BLaER1 treated with 17β-estradiol and CSF1 and Interleukin-3, amounts not matched to agents 10 nM and 100 nM (cell line): Measurements from ENCODE around the gene HMG20B.
A peak's percentile ranks its signal among the peaks of the same experiment; 100 is the strongest.

Experiments used
- H3K27ac ChIP-seq, 11 experiments: shearing (Covaris generic); formaldehyde crosslinking; 2 replicates each; pipeline ENCODE4 v1.8.1; 2022
- H3K27me3 ChIP-seq, 11 experiments: shearing (Covaris generic); formaldehyde crosslinking; 2 replicates each; pipeline ENCODE4 v1.8.1; 2022
- H3K36me3 ChIP-seq, 11 experiments: shearing (Covaris generic); formaldehyde crosslinking; 2 replicates each; pipeline ENCODE4 v1.8.1; 2022
- H3K4me1 ChIP-seq, 10 experiments: shearing (Covaris generic); formaldehyde crosslinking; 2 replicates each; pipeline ENCODE4 v1.8.1; 2022
- H3K4me2 ChIP-seq, 11 experiments: shearing (Covaris generic); formaldehyde crosslinking; 2 replicates each; pipeline ENCODE4 v1.8.1; 2022
- H3K4me3 ChIP-seq, 10 experiments: shearing (Covaris generic); formaldehyde crosslinking; 2 replicates each; pipeline ENCODE4 v1.8.1; 2022
- H3K9ac ChIP-seq, 11 experiments: shearing (Covaris generic); formaldehyde crosslinking; 2 replicates each; pipeline ENCODE4 v1.8.1; 2022
- H3K9me3 ChIP-seq, 11 experiments: shearing (Covaris generic); formaldehyde crosslinking; replicated peaks in 1 of 11; 2 replicates each; pipeline ENCODE4 v1.8.1; 2022
- H4K20me1 ChIP-seq, 11 experiments: shearing (Covaris generic); formaldehyde crosslinking; 2 replicates each; pipeline ENCODE4 v1.8.1; 2022
- Cebpa-rat ChIP-seq, 11 experiments: shearing (Covaris generic); IDR thresholded peaks; 2 replicates each; pipeline ENCODE4 v1.8.1; 2022

Gene HMG20B

GRCh38 chr19:3572855-3573161, at the start of gene HMG20B:
HMG20B (plus strand) TSS chr19:3572944; CDS start chr19:3573310, 366 bp downstream.
- Histone ChIP-seq H3K4me2 (peak within 1 kb of the TSS; percentile 82 to 96 (median 93)), H3K4me3 (peak within 1 kb of the TSS; percentile 84 to 99 (median 93)), H3K9ac (peak within 1 kb of the TSS; percentile 87 to 96 (median 93)), H3K27me3 (no peaks in the 10 kb centered on the region), H3K9me3 (no peaks in the 10 kb centered on the region), H4K20me1 (peaks cover 0 to 32% (median 17%) of the 10 kb centered on the region in 11 experiments; a peak in 16 of 22 replicates), H3K36me3 (peaks cover 10 to 29% (median 23%) of the 10 kb centered on the region in 11 experiments), H3K4me1 (peaks cover 7 to 34% (median 11%) of the 10 kb centered on the region in 10 experiments), H3K27ac (peak within 1 kb of the TSS in 10 of 11 experiments; percentile 76 to 95 (median 88); a peak in 21 of 22 replicates)
- TF ChIP-seq Cebpa-rat (IDR thresholded peaks at IDR 0.05) = no peak

GRCh38 chr19:3523361-3524077, 49.2 kb upstream of the HMG20B start:
- Histone ChIP-seq H3K9ac (peak overlapping the region in 2 of 11 experiments; percentile 8 to 13; a peak in 1 of 22 replicates), H3K27ac (no peak overlapping the region), H4K20me1 (peaks cover 76 to 99% (median 86%) of the 10 kb centered on the region in 11 experiments), H3K4me1 (peaks cover 26 to 60% (median 50%) of the 10 kb centered on the region in 10 experiments), H3K4me3 (no peak overlapping the region), H3K9me3 (no peaks in the 10 kb centered on the region), H3K27me3 (no peaks in the 10 kb centered on the region), H3K4me2 (no peak overlapping the region), H3K36me3 (peaks cover 59 to 89% (median 65%) of the 10 kb centered on the region in 11 experiments)
- no peak for TF ChIP-seq Cebpa-rat (IDR thresholded peaks at IDR 0.05)

DNA sequence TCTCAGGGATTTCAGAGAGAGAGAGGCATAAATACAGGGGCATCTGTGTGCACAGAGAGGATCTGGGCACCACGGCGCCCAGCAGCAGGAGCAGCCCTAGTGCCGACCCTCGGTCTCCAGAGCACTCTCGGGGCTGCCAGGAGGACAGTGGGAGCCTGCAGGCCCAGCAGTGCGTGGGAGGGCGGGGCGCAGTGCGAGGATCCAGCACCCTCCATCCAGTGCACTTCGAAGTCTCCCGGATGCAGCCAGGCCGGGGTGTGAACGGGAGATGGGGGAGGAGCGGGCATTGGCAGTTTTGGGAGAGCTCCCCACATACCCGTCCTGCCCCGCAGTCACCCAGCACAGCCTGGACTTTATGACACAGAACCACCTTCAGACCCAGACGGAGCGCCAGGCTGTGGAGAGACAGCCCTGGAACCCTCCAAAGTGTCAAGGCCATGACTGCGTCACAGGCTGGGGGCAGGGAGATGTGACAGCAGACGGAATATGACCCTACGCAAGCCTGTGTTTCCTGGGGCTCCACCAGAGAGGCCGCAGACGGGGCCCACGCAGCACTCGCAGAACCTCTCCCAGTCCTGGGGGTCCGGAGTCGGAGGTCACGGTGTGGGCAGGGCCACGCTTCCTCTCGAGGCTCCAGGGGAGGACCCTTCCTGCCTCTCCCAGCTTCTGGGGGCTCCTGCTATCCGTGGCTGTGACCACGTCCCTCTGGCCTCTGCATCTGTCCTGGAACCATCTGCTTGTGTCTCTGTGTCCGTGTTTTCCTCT, 48.5 kb upstream of the HMG20B start:
- H3K27me3 ChIP-seq = no peaks in the 10 kb centered on the region
- TF ChIP-seq Cebpa-rat (IDR thresholded peaks at IDR 0.05) = no peak
- H3K4me1 ChIP-seq = peaks cover 19 to 52% (median 43%) of the 10 kb centered on the region in 10 experiments
- no peak overlapping the region for H3K27ac ChIP-seq
- no peak overlapping the region for H3K9ac ChIP-seq
- no peak overlapping the region for H3K4me3 ChIP-seq
- peak overlapping the region in 2 of 11 experiments; percentile 24 to 38; a peak in 1 of 22 replicates for H3K4me2 ChIP-seq
- H3K36me3 ChIP-seq = peaks cover 59 to 86% (median 65%) of the 10 kb centered on the region in 11 experiments
- H4K20me1 ChIP-seq = peaks cover 68 to 99% (median 78%) of the 10 kb centered on the region in 11 experiments
- H3K9me3 ChIP-seq = no peaks in the 10 kb centered on the region

DNA sequence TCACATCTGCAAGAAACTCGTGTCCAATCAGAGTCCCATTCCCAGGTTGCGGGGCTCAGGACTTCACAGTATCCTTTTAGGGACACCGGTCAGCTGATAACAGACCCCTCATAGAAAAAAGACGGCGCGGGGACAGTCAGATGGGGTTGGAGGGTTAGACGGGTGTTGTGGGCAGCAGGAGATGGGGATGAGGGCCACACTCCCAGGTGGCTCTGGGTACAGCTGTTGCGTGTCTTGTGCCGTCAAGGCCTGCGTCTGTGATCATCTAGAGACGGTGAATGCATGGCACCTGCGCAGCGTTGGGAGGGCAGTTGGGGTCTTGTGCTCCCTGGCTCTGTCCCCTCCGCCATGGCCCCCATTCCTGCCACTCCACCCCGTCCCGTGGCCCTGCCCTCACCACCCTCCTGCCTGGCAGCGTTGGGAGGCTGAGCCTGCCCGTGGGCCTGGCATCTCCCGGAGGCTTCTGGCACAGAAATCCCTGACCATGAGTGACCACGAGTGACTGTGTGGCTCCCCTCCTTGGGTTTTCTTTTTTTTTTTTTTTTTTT, 47.8 kb upstream of the HMG20B start:
- no peak overlapping the region for H3K4me3 ChIP-seq
- peak overlapping the region in 6 of 11 experiments; percentile 16 to 44 (median 31); a peak in 9 of 22 replicates for H3K4me2 ChIP-seq
- no peak for TF ChIP-seq Cebpa-rat (IDR thresholded peaks at IDR 0.05)
- peaks cover 59 to 79% (median 62%) of the 10 kb centered on the region in 11 experiments for H3K36me3 ChIP-seq
- H3K9me3 ChIP-seq = no peaks in the 10 kb centered on the region
- peaks cover 11 to 45% (median 35%) of the 10 kb centered on the region in 10 experiments; a peak in 19 of 20 replicates for H3K4me1 ChIP-seq
- no peak overlapping the region for H3K9ac ChIP-seq
- peaks cover 61 to 95% (median 71%) of the 10 kb centered on the region in 11 experiments for H4K20me1 ChIP-seq
- no peaks in the 10 kb centered on the region for H3K27me3 ChIP-seq
- no peak overlapping the region for H3K27ac ChIP-seq

- Histone ChIP-seq H3K27ac (no peak overlapping the region), H3K4me3 (no peak overlapping the region), H3K27me3 (no peaks in the 10 kb centered on the region), H3K9me3 (no peaks in the 10 kb centered on the region), H3K36me3 (peaks cover 71 to 79% (median 76%) of the 10 kb centered on the region in 11 experiments), H3K4me1 (peaks cover 0 to 28% (median 18%) of the 10 kb centered on the region in 10 experiments; a peak in 13 of 20 replicates), H4K20me1 (peaks cover 44 to 92% (median 62%) of the 10 kb centered on the region in 11 experiments), H3K4me2 (no peak overlapping the region), H3K9ac (no peak overlapping the region)
- no peak for TF ChIP-seq Cebpa-rat (IDR thresholded peaks at IDR 0.05)
Observed at GRCh38 chr19:3526507-3527237, 46.1 kb upstream of the HMG20B start.

GRCh38 chr19:3527238-3527910, 45.4 kb upstream of the HMG20B start:
- H3K9me3 ChIP-seq = no peaks in the 10 kb centered on the region
- H3K36me3 ChIP-seq = peaks cover 71 to 79% (median 76%) of the 10 kb centered on the region in 11 experiments

GRCh38 chr19:3528080-3528479, 44.7 kb upstream of the HMG20B start:
- Histone ChIP-seq H3K36me3 (peaks cover 71 to 79% (median 76%) of the 10 kb centered on the region in 11 experiments), H3K4me3 (no peak overlapping the region), H3K27ac (no peak overlapping the region), H3K27me3 (no peaks in the 10 kb centered on the region), H3K9ac (no peak overlapping the region), H3K9me3 (no peaks in the 10 kb centered on the region), H3K4me1 (peaks cover 0 to 22% (median 11%) of the 10 kb centered on the region in 10 experiments; a peak in 12 of 20 replicates), H3K4me2 (no peak overlapping the region), H4K20me1 (peaks cover 44 to 92% (median 62%) of the 10 kb centered on the region in 11 experiments)
- no peak for TF ChIP-seq Cebpa-rat (IDR thresholded peaks at IDR 0.05)

More at GRCh38 chr19:3527238-3527910, 45.4 kb upstream of the HMG20B start:
- H4K20me1 ChIP-seq = peaks cover 44 to 92% (median 62%) of the 10 kb centered on the region in 11 experiments
- H3K9ac ChIP-seq = no peak overlapping the region
- no peak overlapping the region for H3K4me3 ChIP-seq
- H3K4me1 ChIP-seq = peaks cover 0 to 22% (median 12%) of the 10 kb centered on the region in 10 experiments; a peak in 12 of 20 replicates
- no peak overlapping the region for H3K4me2 ChIP-seq
- no peaks in the 10 kb centered on the region for H3K27me3 ChIP-seq
- H3K27ac ChIP-seq = no peak overlapping the region
- TF ChIP-seq Cebpa-rat (IDR thresholded peaks at IDR 0.05) = no peak
